Brain microvascular endothelial cell (primary cell): ENCODE data around the gene HNRNPA1.

Experiments
- DNase-seq: peaks from one replicate; pipeline ENCODE4 v3.0.0-alpha.2; 2020
- H3K27ac ChIP-seq: fragments of 250-450 bp; sonication (Bioruptor Pico); 2 replicates; pipeline ENCODE4 v1.5.1; 2020; ENCODE audit warnings: mild to moderate bottlenecking, moderate library complexity
- H3K27me3 ChIP-seq: fragments of 250-450 bp; sonication (Bioruptor Pico); replicated peaks from 2 replicates; pipeline ENCODE4 v1.5.1; 2020; ENCODE audit warnings: mild to moderate bottlenecking
- H3K36me3 ChIP-seq: fragments of 250-450 bp; sonication (Bioruptor Pico); replicated peaks from 2 replicates; pipeline ENCODE4 v1.5.1; 2020; ENCODE audit warnings: mild to moderate bottlenecking
- H3K4me3 ChIP-seq: 2 replicates; pipeline ENCODE4 v1.5.1; 2011; ENCODE audit warnings: low read depth, mild to moderate bottlenecking, control low read depth, low read length, moderate library complexity
- CTCF ChIP-seq: IDR thresholded peaks from 2 replicates; pipeline ENCODE4 v1.5.1; 2011; ENCODE audit warnings: low read depth, mild to moderate bottlenecking, moderate library complexity, low read length, control low read depth, inconsistent platforms; ENCODE audit errors: missing control alignments
- in situ Hi-C: cut with HindIII; loops from 2 replicates; pipeline ENCODE4 v1.10.0; 2017; ENCODE audit warnings: low sequenced_read_pairs, low pct_ligation_motif_present

HNRNPA1 gene

DNA sequence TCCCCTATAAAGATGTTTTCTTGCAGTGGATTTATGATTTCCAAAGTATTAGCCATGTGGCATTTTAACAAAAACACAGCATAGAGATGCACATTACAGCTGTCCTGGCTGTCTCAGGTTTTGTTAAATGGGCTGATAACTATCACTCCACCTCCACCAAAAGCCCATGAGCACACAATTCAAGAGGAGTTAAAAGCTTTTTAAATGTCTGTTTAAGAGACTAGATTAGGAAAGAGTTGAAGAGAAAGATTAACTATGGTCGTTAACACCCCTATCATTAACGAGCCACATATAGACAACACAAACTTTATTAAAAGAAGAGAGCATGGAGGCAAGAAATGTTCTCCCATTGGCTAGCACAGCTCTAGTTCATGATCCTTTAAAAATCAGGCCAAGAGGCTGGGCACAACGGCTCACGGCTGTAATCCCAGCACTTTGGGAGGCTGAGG lies 15.1 kb upstream of the HNRNPA1 start:
- DNase-seq: no peak
- no peaks in the 10 kb centered on the region for H3K36me3 ChIP-seq
- in situ Hi-C loops: no loop called here
- TF ChIP-seq CTCF: no peak
- no peak overlapping the region for H3K27ac ChIP-seq
- no peak overlapping the region for H3K4me3 ChIP-seq
- H3K27me3 ChIP-seq: no peaks in the 10 kb centered on the region

DNA sequence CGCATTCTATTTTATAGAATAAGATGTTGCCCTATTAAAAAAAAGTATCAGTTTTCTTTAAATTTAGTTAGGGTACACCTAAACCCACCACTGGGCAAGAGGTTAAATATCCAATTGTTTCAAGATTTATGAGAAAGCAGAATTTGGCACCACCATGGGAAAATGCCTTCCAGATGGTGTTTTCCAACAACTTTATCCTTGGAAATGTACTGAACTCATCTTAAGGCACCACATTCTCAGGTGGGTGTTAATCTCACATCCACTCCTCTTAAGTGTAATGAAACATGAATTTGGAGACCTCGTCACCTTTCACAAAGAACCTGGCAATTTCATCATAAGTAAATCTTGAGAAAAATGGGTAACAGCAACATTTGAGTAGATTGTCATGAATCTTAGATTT lies 13.7 kb upstream of the HNRNPA1 start:
- no peak for DNase-seq
- H3K4me3 ChIP-seq: no peak overlapping the region
- TF ChIP-seq CTCF: no peak
- H3K27me3 ChIP-seq: no peaks in the 10 kb centered on the region
- no peak overlapping the region for H3K27ac ChIP-seq
- no peaks in the 10 kb centered on the region for H3K36me3 ChIP-seq
- in situ Hi-C loops: no loop called here

DNA sequence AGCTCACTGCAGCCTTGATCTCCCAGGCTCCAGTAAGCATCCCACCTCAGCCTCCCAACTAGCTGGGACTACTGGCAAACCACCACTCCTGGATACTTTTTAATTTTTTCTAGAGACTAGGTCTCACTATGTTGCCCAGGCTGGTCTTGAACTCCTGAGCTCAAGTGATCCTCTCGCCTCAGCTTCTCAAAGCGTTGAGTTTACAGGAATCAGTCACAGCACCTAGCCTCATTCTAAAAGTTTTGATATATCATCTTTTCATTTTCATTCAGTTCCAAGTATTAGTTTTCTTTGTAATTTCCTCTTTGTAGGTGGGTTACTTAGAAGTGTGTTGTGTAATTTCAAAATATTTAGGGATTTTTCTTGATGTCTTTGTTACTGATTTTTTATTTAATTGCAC lies 10.2 kb upstream of the HNRNPA1 start:
- in situ Hi-C loops: no loop called here
- no peak for TF ChIP-seq CTCF
- no peak for DNase-seq
- no peaks in the 10 kb centered on the region for H3K27me3 ChIP-seq
- H3K36me3 ChIP-seq: no peaks in the 10 kb centered on the region
- H3K4me3 ChIP-seq: no peak overlapping the region
- no peak overlapping the region for H3K27ac ChIP-seq

- Histone ChIP-seq H3K36me3 (no peaks in the 10 kb centered on the region), H3K27ac (no peak overlapping the region), H3K27me3 (no peaks in the 10 kb centered on the region), H3K4me3 (no peak overlapping the region)
- no peak for TF ChIP-seq CTCF
- no peak for DNase-seq
- in situ Hi-C loops: no loop called here
Observed at GRCh38 chr12:54272214-54272613, 8.3 kb upstream of the HNRNPA1 start.

DNA sequence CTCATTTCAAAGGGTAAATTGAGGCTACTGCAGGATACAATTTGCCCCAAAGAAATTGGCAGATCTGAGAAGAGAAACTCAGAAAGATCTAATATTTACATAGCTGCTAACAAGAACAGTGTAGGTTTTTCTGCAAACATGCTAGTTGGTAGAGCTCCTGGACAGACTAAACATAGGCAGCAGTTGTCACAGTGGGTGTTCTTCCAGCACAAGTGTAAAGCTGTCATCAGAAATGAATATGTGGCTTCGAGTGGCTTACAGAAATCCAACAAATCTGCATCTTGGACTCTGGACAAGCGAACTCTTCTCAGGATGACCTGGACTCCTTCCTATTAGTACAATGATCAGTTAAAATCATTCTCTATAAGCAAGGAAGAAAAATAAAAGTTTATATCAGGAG lies 6.5 kb upstream of the HNRNPA1 start:
- no peaks in the 10 kb centered on the region for H3K27me3 ChIP-seq
- in situ Hi-C loops: no loop called here
- H3K27ac ChIP-seq: no peak overlapping the region
- DNase-seq: no peak
- TF ChIP-seq CTCF: no peak
- H3K4me3 ChIP-seq: no peak overlapping the region
- no peaks in the 10 kb centered on the region for H3K36me3 ChIP-seq

DNA sequence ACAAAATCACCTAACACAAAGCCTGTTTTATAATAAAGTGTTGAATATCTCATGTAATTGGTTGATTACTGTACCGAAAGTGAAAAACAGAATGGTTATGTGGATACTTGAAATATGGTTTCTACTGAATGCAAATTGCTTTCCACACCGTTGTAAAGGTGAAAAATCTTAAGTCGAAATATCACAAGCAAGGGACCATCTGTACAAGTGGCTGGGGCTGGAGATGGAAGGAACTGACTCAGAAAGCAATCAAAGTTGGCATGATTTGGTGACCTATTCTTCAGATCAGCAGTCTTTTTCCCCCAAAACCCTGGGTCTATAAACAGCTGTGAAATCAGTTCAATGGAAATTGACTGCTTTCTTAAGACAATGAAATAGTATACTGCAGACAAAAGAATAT lies 4.2 kb upstream of the HNRNPA1 start:
- in situ Hi-C loops: no loop called here
- Histone ChIP-seq H3K4me3 (no peak overlapping the region), H3K27ac (no peak overlapping the region), H3K36me3 (peaks cover 5% of the 10 kb centered on the region), H3K27me3 (no peaks in the 10 kb centered on the region)
- TF ChIP-seq CTCF: no peak
- no peak for DNase-seq
